ENCODE results near the gene TMEM131L. TPM values are rescaled to one million over a fixed set of nuclear protein-coding genes. Genes with fewer than 3 reads are reported as not detected.

TMEM131L gene
- total RNA-seq, 2 experiments from 2014 or later = 51.7 to 52.4 TPM

- H3K9me3 Mint-ChIP-seq = no peaks in the 10 kb centered on the region
- no peaks in the 10 kb centered on the region for H3K36me3 Mint-ChIP-seq (ENCODE audit: low read depth)
- no peak for DNase-seq
- ChIA-PET POLR2A (interaction anchor here (1.9 to 2.5 kb wide), 2 partner anchors 40 to 68 kb away, joined by 4 to 7 read pairs; partner anchors contain the start of gene TMEM131L), CTCF (interaction anchor here (0.8 to 1.8 kb wide), 6 partner anchors 8 to 217 kb away, joined by 3 to 4 read pairs (median 4); no protein-coding TSS in a partner anchor)
- no peak overlapping the region for H3K4me3 Mint-ChIP-seq
- peak; percentile 55 for ATAC-seq
- H3K27ac Mint-ChIP-seq = peak overlapping the region; percentile 80
- TF ChIP-seq CTCF (IDR thresholded peaks at IDR 0.05) = no peak
- H3K4me1 Mint-ChIP-seq (ENCODE audit: low read depth) = peaks cover 63% of the 10 kb centered on the region
- intact Hi-C loops (cut with micrococcal nuclease) = loop anchor here (10.0 kb wide), 1 partner anchor 218 kb away; no protein-coding TSS in a partner anchor
- H3K27me3 Mint-ChIP-seq = no peaks in the 10 kb centered on the region
Measured at GRCh38 chr4:153426207-153426885, 39.8 kb upstream of the TMEM131L start.

DNA sequence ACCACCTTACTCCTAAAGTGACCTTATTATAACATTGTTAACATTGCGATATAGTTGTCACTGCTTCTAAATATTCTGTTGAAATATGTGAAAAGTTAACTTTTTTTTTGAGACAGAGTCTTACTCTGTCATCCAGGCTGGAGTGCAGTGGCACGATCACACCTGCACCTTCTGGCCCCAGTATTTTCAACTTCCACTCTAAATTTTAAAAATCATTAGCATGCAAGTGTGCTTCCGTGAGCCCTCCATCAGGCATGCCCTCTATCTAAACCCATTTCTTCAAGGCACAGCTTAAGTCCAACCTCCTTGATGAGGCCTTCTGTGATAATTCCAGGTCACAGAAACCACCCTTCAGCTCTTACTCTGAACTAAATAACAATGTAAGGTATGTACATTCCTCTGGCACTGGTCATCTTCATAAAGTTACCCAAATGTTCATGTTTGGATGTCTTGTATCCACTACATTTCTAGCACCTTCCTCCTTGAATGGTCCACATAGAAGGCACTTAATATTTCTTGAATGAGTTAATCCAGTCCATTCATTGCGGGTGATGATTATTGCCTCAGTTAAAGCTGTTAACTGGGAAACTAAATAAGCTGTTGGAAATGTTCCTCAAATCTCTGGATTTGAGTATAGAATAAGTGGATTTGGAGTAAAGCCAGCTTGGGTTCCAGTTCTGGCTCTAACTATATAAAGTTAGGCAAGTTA, 38.6 kb upstream of the TMEM131L start:
- no peaks in the 10 kb centered on the region for H3K9me3 Mint-ChIP-seq
- DNase-seq (no peak), ATAC-seq (no peak)
- peaks cover 60% of the 10 kb centered on the region for H3K4me1 Mint-ChIP-seq (ENCODE audit: low read depth)
- H3K4me3 Mint-ChIP-seq = no peak overlapping the region
- no peak for TF ChIP-seq CTCF (IDR thresholded peaks at IDR 0.05)
- H3K36me3 Mint-ChIP-seq (ENCODE audit: low read depth) = no peaks in the 10 kb centered on the region
- H3K27me3 Mint-ChIP-seq = no peaks in the 10 kb centered on the region
- peak overlapping the region; percentile 3 for H3K27ac Mint-ChIP-seq
- ChIA-PET CTCF (interaction anchor here (1.0 to 4.0 kb wide), 5 partner anchors 9 to 146 kb away, joined by 3 to 20 read pairs (median 4); no protein-coding TSS in a partner anchor), POLR2A (interaction anchor here (0.6 to 2.5 kb wide), 3 partner anchors 38 to 159 kb away, joined by 3 to 7 read pairs (median 4); partner anchors contain the start of gene TMEM131L)
- intact Hi-C loops (cut with micrococcal nuclease) = loop anchor here (10.0 kb wide), 1 partner anchor 217 kb away; no protein-coding TSS in a partner anchor

DNA sequence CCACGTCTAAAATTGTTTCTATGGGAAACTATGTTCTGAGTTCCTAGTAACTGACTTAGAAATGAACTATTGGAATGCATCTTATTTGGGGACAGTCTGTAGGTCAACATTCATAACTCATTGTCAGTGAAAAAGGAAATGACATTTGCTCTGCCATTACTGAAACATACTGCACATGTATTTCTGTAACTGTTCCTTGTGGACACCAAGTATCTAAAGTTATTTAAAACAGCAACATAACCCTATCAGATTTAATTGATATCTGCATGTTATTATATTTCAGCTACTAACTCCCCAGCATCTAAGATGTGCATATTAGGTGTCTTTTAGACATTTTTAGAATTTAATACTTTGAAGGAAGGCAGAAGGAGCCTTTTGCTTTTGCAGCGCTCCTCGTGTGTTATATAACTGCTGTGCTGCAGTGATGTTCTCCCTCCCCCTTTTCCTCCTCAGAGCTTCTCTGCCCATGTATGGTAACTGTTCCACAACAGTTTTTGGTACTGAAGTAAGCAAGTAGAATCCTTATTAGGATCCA, 37.2 kb upstream of the TMEM131L start:
- TF ChIP-seq CTCF (IDR thresholded peaks at IDR 0.05) = no peak
- ATAC-seq = no peak
- no peak overlapping the region for H3K4me3 Mint-ChIP-seq
- CTCF ChIA-PET = interaction anchor here (0.8 to 4.0 kb wide), 9 partner anchors 17 to 204 kb away, joined by 3 to 20 read pairs (median 3); no protein-coding TSS in a partner anchor
- no peaks in the 10 kb centered on the region for H3K27me3 Mint-ChIP-seq
- intact Hi-C loops (cut with micrococcal nuclease) = loop anchor here (10.0 kb wide), 1 partner anchor 216 kb away; no protein-coding TSS in a partner anchor
- H3K27ac Mint-ChIP-seq = no peak overlapping the region
- H3K9me3 Mint-ChIP-seq = no peaks in the 10 kb centered on the region
- DNase-seq = no peak
- H3K36me3 Mint-ChIP-seq (ENCODE audit: low read depth) = no peaks in the 10 kb centered on the region
- POLR2A ChIA-PET = interaction anchor here (1.3 to 1.6 kb wide), 2 partner anchors 38 to 61 kb away, joined by 3 to 4 read pairs; no protein-coding TSS in a partner anchor
- peaks cover 70% of the 10 kb centered on the region for H3K4me1 Mint-ChIP-seq (ENCODE audit: low read depth)

DNA sequence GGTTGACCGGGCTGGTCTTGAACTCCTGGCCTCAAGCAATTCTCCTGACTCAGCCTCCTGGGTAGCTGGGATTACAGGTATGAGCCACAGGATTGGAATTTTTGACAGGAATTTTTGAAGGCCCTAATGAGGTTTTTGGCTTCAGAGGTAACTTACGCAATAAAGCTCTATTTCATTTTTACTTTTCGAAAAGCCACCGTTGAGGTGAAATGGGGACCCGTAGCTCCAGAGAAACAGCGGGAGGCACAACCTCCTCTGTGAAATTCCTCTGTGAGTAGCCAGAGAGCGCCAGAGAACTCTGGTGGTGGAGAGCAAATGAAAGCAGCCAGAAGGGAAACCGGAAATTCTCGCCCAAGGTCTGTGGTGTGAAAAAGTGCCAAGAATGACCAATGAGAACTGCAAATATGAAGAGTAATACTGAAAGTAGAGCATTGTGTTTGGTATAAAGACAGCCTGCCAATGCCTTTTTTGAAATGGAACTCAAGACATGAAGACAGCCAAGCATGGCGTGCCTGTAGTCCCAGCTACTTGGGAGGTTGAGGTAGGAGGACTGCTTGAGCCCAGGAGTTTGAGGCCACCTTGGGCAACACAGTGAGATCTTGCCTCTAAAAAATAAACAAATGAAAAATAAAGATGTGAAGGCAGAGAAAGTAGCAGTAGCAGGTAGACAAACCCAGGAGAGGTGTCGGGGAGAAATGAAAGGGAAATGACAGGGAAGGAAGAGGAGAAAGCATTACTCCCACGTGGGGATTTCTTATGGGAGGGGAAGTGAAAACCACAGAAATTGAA, 33.0 kb upstream of the TMEM131L start:
- no peaks in the 10 kb centered on the region for H3K9me3 Mint-ChIP-seq
- ChIA-PET POLR2A (interaction anchor here (0.5 to 1.9 kb wide), 9 partner anchors 15 to 163 kb away, joined by 3 to 9 read pairs (median 4); partner anchors contain the start of gene MND1), CTCF (interaction anchor here (0.6 to 3.0 kb wide), 47 partner anchors 8 to 214 kb away, joined by 3 to 40 read pairs (median 4); partner anchors contain the start of genes MND1 and TMEM131L)
- peak overlapping the region; percentile 97 for H3K27ac Mint-ChIP-seq
- peak; percentile 91 for DNase-seq
- peak; percentile 82 for TF ChIP-seq CTCF (IDR thresholded peaks at IDR 0.05)
- no peaks in the 10 kb centered on the region for H3K27me3 Mint-ChIP-seq
- ATAC-seq = peak; percentile 86
- H3K36me3 Mint-ChIP-seq (ENCODE audit: low read depth) = no peaks in the 10 kb centered on the region
- peak overlapping the region; percentile 80 for H3K4me3 Mint-ChIP-seq
- intact Hi-C loops (cut with micrococcal nuclease) = loop anchor here (2.0 to 5.0 kb wide), 4 partner anchors 34 to 142 kb away; partner anchors contain the start of gene TMEM131L
- peaks cover 72% of the 10 kb centered on the region for H3K4me1 Mint-ChIP-seq (ENCODE audit: low read depth)
